Endometrial microvascular endothelial cells (primary cell): Measurements from ENCODE around the gene DUSP3. TPM values are rescaled to one million over a fixed set of nuclear protein-coding genes. Genes with fewer than 3 reads are reported as not detected.
"Not testable (repeated sequence)": the region's sequence is repeated elsewhere in the genome, so short reads cannot be mapped to it uniquely, and the experiment has no call there.

Experiments
- in situ Hi-C: cut with HindIII; loops from 2 replicates; pipeline ENCODE4 v1.10.0; 2017; ENCODE audit warnings: low sequenced_read_pairs, low pct_unique_long_range_greater_than_20kb; ENCODE audit errors: inconsistent ontology term
- total RNA-seq: library from RNA; depleted of rRNA; stranded (reverse); fragments of >200 nt; gene quantifications from one replicate; pipeline ENCODE4 v1.2.3, GENCODE V29; 2015; ENCODE audit errors: inconsistent ontology term

Gene DUSP3
- total RNA-seq, 1 donor from 2014 or later = 47.6 TPM

GRCh38 chr17:43805117-43805516 lies 26.3 kb upstream of the DUSP3 start:
- in situ Hi-C loops = no loop called here

GRCh38 chr17:43803758-43804157 lies 25.0 kb upstream of the DUSP3 start:
- in situ Hi-C loops = no loop called here

GRCh38 chr17:43801844-43802243 lies 23.1 kb upstream of the DUSP3 start:
- in situ Hi-C loops = no loop called here

- in situ Hi-C loops = no loop called here
These were observed 22.0 kb upstream of the DUSP3 start for GRCh38 chr17:43800736-43801135.

GRCh38 chr17:43799047-43799446 lies 20.3 kb upstream of the DUSP3 start:
- in situ Hi-C loops = no loop called here

- in situ Hi-C loops = not testable (repeated sequence)
These were observed 19.2 kb upstream of the DUSP3 start for GRCh38 chr17:43798024-43798423.

- in situ Hi-C loops = not testable (repeated sequence)
These were observed 13.9 kb upstream of the DUSP3 start for GRCh38 chr17:43792668-43793067.

- in situ Hi-C loops = no loop called here
These were observed 12.8 kb upstream of the DUSP3 start for GRCh38 chr17:43791589-43791988.

GRCh38 chr17:43790311-43790940 lies 11.6 kb upstream of the DUSP3 start:
- in situ Hi-C loops = no loop called here

- in situ Hi-C loops = no loop called here
These were observed 10.7 kb upstream of the DUSP3 start for GRCh38 chr17:43789482-43789881.

GRCh38 chr17:43788540-43788939 lies 9.8 kb upstream of the DUSP3 start:
- in situ Hi-C loops = no loop called here

GRCh38 chr17:43787728-43788127 lies 9.0 kb upstream of the DUSP3 start:
- in situ Hi-C loops = no loop called here

- in situ Hi-C loops = no loop called here
These were observed 5.9 kb upstream of the DUSP3 start for GRCh38 chr17:43784628-43785101.

- in situ Hi-C loops = no loop called here
These were observed 5.3 kb upstream of the DUSP3 start for GRCh38 chr17:43784068-43784467.

- in situ Hi-C loops = no loop called here
These were observed 4.3 kb upstream of the DUSP3 start for GRCh38 chr17:43782913-43783680.

GRCh38 chr17:43780135-43780534 lies 1.4 kb upstream of the DUSP3 start, which contains the start of gene CFAP97D1:
TSS of gene CFAP97D1 (plus strand) at chr17:43780435. CDS start at chr17:43780463, 28 bp downstream.
- in situ Hi-C loops = no loop called here

GRCh38 chr17:43779145-43780125 lies 658 bp upstream of the DUSP3 start:
- in situ Hi-C loops = no loop called here

GRCh38 chr17:43774304-43775250 lies 4.2 kb downstream of the DUSP3 start:
- in situ Hi-C loops = no loop called here
